IgD-negative memory B cell (primary cell): ENCODE results near the gene CENATAC. TPM values are rescaled to one million over a fixed set of nuclear protein-coding genes. Genes with fewer than 3 reads are reported as not detected.
"Not testable (repeated sequence)": the region's sequence is repeated elsewhere in the genome, so short reads cannot be mapped to it uniquely, and the experiment has no call there.

Source experiments
- H3K27ac Mint-ChIP-seq, 3 donors: one replicate each; pipeline ENCODE4 v1.8.0; 2020 to 2022; ENCODE audit warnings: mild to moderate bottlenecking in 3 of 3, mixed read lengths in 3 of 3, moderate library complexity in 1 of 3
- H3K27me3 Mint-ChIP-seq: one replicate; pipeline ENCODE4 v1.8.0; 2021; ENCODE audit warnings: mixed read lengths
- H3K36me3 Mint-ChIP-seq: one replicate; pipeline ENCODE4 v1.8.0; 2020; ENCODE audit warnings: mild to moderate bottlenecking, mixed read lengths
- H3K4me1 Mint-ChIP-seq, 3 donors: one replicate each; pipeline ENCODE4 v1.8.0; 2020 to 2022; ENCODE audit warnings: mixed read lengths in 3 of 3, mild to moderate bottlenecking in 1 of 3
- H3K4me3 Mint-ChIP-seq, 4 donors: one replicate each; pipeline ENCODE4 v1.8.0; 2020 to 2022; ENCODE audit warnings: mild to moderate bottlenecking in 4 of 4, mixed read lengths in 4 of 4, moderate library complexity in 3 of 4
- H3K9me3 Mint-ChIP-seq, 3 donors: one replicate each; pipeline ENCODE4 v1.8.0; 2020 to 2021; ENCODE audit warnings: mixed read lengths in 3 of 3, mild to moderate bottlenecking in 1 of 3
- polyA plus RNA-seq: library from polyadenylated mRNA; unstranded; fragments of 300-500 nt; fragmentation: Illumina TruSeq; gene quantifications from one replicate; pipeline ENCODE4 v1.2.3, GENCODE V29; 2021

Gene CENATAC
- polyA plus RNA-seq, 1 donor from 2014 or later = 11.2 TPM

GRCh38 chr11:118975771-118976709, 21.9 kb upstream of the CENATAC start:
- Mint-ChIP-seq H3K27ac (no peak overlapping the region), H3K27me3 (peaks cover 21% of the 10 kb centered on the region), H3K4me3 (no peak overlapping the region), H3K4me1 (peaks cover 0 to 2% (median 0%) of the 10 kb centered on the region in 3 donors), H3K9me3 (peaks cover 0 to 2% (median 0%) of the 10 kb centered on the region in 3 donors), H3K36me3 (no peaks in the 10 kb centered on the region)

- no peaks in the 10 kb centered on the region for H3K9me3 Mint-ChIP-seq
- no peak overlapping the region for H3K27ac Mint-ChIP-seq
- peak overlapping the region in 1 of 4 donors; percentile 68 for H3K4me3 Mint-ChIP-seq
- peaks cover 16% of the 10 kb centered on the region for H3K27me3 Mint-ChIP-seq
- H3K4me1 Mint-ChIP-seq = peaks cover 0 to 2% (median 0%) of the 10 kb centered on the region in 3 donors
- H3K36me3 Mint-ChIP-seq = no peaks in the 10 kb centered on the region
Measured at GRCh38 chr11:118979434-118979833, 18.5 kb upstream of the CENATAC start.

GRCh38 chr11:118980191-118980881, 17.6 kb upstream of the CENATAC start:
- H3K9me3 Mint-ChIP-seq = no peaks in the 10 kb centered on the region
- H3K4me3 Mint-ChIP-seq = no peak overlapping the region
- H3K4me1 Mint-ChIP-seq = peaks cover 0 to 2% (median 0%) of the 10 kb centered on the region in 3 donors
- no peaks in the 10 kb centered on the region for H3K36me3 Mint-ChIP-seq
- peaks cover 11% of the 10 kb centered on the region for H3K27me3 Mint-ChIP-seq
- no peak overlapping the region for H3K27ac Mint-ChIP-seq

GRCh38 chr11:118984337-118984736, 13.6 kb upstream of the CENATAC start:
- H3K9me3 Mint-ChIP-seq, H3K27me3 Mint-ChIP-seq, H3K4me1 Mint-ChIP-seq, H3K4me3 Mint-ChIP-seq, H3K36me3 Mint-ChIP-seq, H3K27ac Mint-ChIP-seq: not testable (repeated sequence)

- H3K27me3 Mint-ChIP-seq = peaks cover 3% of the 10 kb centered on the region
- no peaks in the 10 kb centered on the region for H3K4me1 Mint-ChIP-seq
- H3K4me3 Mint-ChIP-seq = no peak overlapping the region
- no peaks in the 10 kb centered on the region for H3K36me3 Mint-ChIP-seq
- H3K27ac Mint-ChIP-seq = no peak overlapping the region
- H3K9me3 Mint-ChIP-seq = no peaks in the 10 kb centered on the region
Measured at GRCh38 chr11:118984825-118985224, 13.1 kb upstream of the CENATAC start.

GRCh38 chr11:118988280-118988679, 9.7 kb upstream of the CENATAC start:
- Mint-ChIP-seq H3K9me3 (no peaks in the 10 kb centered on the region), H3K4me1 (no peaks in the 10 kb centered on the region), H3K36me3 (no peaks in the 10 kb centered on the region), H3K4me3 (no peak overlapping the region), H3K27me3 (no peaks in the 10 kb centered on the region), H3K27ac (no peak overlapping the region)

- H3K27ac Mint-ChIP-seq, H3K9me3 Mint-ChIP-seq, H3K4me3 Mint-ChIP-seq: not testable (repeated sequence)
Measured at GRCh38 chr11:118991486-118992038, 6.4 kb upstream of the CENATAC start.

GRCh38 chr11:118996926-118997626, 862 bp upstream of the CENATAC start:
- Mint-ChIP-seq H3K9me3 (no peaks in the 10 kb centered on the region), H3K4me3 (peak overlapping the region; percentile 95 to 98 (median 96)), H3K4me1 (peaks cover 21 to 30% (median 23%) of the 10 kb centered on the region in 3 donors), H3K27ac (peak overlapping the region; percentile 87 to 94 (median 93)), H3K27me3 (no peaks in the 10 kb centered on the region), H3K36me3 (peaks cover 3% of the 10 kb centered on the region)

More at GRCh38 chr11:118991486-118992038, 6.4 kb upstream of the CENATAC start:
- not testable (repeated sequence) for H3K36me3 Mint-ChIP-seq, H3K27me3 Mint-ChIP-seq, H3K4me1 Mint-ChIP-seq

GRCh38 chr11:118998388-118998717, 415 bp downstream of the CENATAC start:
- Mint-ChIP-seq H3K27ac (peak overlapping the region; percentile 87 to 94 (median 93)), H3K36me3 (peaks cover 5% of the 10 kb centered on the region), H3K4me1 (peaks cover 21 to 30% (median 23%) of the 10 kb centered on the region in 3 donors), H3K27me3 (no peaks in the 10 kb centered on the region), H3K9me3 (no peaks in the 10 kb centered on the region), H3K4me3 (peak overlapping the region; percentile 95 to 98 (median 96))

- H3K4me3 Mint-ChIP-seq = peak overlapping the region; percentile 95 to 98 (median 96)
- peaks cover 21 to 30% (median 23%) of the 10 kb centered on the region in 3 donors for H3K4me1 Mint-ChIP-seq
- H3K36me3 Mint-ChIP-seq = peaks cover 5% of the 10 kb centered on the region
Measured at GRCh38 chr11:118998822-118999221, 884 bp downstream of the CENATAC start.

GRCh38 chr11:119000906-119001305, 3.0 kb downstream of the CENATAC start:
- H3K9me3 Mint-ChIP-seq = no peaks in the 10 kb centered on the region
- peak overlapping the region in 1 of 3 donors; percentile 64 for H3K27ac Mint-ChIP-seq
- peaks cover 21 to 30% (median 23%) of the 10 kb centered on the region in 3 donors for H3K4me1 Mint-ChIP-seq
- H3K4me3 Mint-ChIP-seq = peak overlapping the region in 1 of 4 donors; percentile 77
- peaks cover 5% of the 10 kb centered on the region for H3K36me3 Mint-ChIP-seq
- no peaks in the 10 kb centered on the region for H3K27me3 Mint-ChIP-seq

More at GRCh38 chr11:118998822-118999221, 884 bp downstream of the CENATAC start:
- Mint-ChIP-seq H3K9me3 (no peaks in the 10 kb centered on the region), H3K27me3 (no peaks in the 10 kb centered on the region), H3K27ac (peak overlapping the region; percentile 87 to 94 (median 93))

GRCh38 chr11:119006656-119007055, 8.7 kb downstream of the CENATAC start:
- H3K27ac Mint-ChIP-seq = no peak overlapping the region
- H3K36me3 Mint-ChIP-seq = peaks cover 3% of the 10 kb centered on the region
- no peaks in the 10 kb centered on the region for H3K9me3 Mint-ChIP-seq
- peaks cover 0 to 2% (median 1%) of the 10 kb centered on the region in 3 donors for H3K4me1 Mint-ChIP-seq
- no peaks in the 10 kb centered on the region for H3K27me3 Mint-ChIP-seq
- H3K4me3 Mint-ChIP-seq = no peak overlapping the region

GRCh38 chr11:119011476-119012053, 13.6 kb downstream of the CENATAC start:
- Mint-ChIP-seq H3K27me3 (no peaks in the 10 kb centered on the region), H3K9me3 (no peaks in the 10 kb centered on the region), H3K36me3 (peaks cover 4% of the 10 kb centered on the region), H3K27ac (no peak overlapping the region), H3K4me1 (peaks cover 10 to 17% (median 13%) of the 10 kb centered on the region in 3 donors), H3K4me3 (no peak overlapping the region)

- peaks cover 16 to 22% (median 17%) of the 10 kb centered on the region in 3 donors for H3K4me1 Mint-ChIP-seq
- no peaks in the 10 kb centered on the region for H3K9me3 Mint-ChIP-seq
- peak overlapping the region in 1 of 3 donors; percentile 19 for H3K27ac Mint-ChIP-seq
- peak overlapping the region in 1 of 4 donors; percentile 23 for H3K4me3 Mint-ChIP-seq
- no peaks in the 10 kb centered on the region for H3K27me3 Mint-ChIP-seq
- peaks cover 6% of the 10 kb centered on the region for H3K36me3 Mint-ChIP-seq
Measured at GRCh38 chr11:119012629-119013170, 14.8 kb downstream of the CENATAC start.
